GM21529 (cell line): Measurements from ENCODE around the gene TMEM74B.

Experiments used
- ATAC-seq: cut with Tn5 transposase; IDR thresholded peaks from one replicate; pipeline ENCODE4 v1.9.1; 2021; ENCODE audit not compliant: unreplicated experiment

Gene TMEM74B

DNA sequence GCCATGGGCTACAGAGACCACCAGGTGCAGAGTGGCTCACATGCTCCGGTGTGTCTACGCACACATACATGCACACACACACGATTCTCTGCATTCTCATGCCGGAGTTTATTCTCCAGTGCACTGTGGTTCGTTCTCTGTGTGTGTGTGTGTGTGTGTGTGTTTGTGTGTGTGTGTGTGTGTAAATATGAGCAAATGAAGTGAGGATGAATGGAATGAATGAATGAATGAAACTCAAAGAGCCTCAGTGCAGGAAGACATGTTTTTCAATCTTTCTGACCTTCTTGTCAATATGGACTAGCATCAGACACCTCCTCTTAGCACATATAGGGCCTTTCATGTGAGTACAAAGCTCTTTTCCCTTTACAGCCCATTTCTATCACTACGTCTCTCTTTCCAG is 1.6 kb downstream of the TMEM74B start:
- no peak for ATAC-seq

DNA sequence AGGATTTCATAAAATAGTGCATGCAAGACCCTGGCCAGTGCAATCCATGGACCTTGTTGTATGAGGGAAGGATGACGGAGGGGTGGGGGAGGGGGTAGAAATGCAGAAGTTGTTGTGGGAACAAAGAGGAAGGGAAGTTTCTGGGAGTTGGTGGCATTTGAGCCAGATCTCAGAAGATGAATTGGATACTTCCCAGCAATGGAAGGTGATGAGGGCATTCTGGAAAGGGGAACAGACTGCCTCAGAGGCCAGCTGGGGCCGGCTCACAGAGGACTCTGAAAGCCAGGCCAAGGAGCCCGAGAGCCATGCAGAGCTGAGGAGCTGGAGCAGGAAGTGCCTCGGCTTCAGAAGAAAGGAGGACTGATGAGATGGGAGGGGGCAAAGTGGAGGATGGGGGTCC is 2.7 kb downstream of the TMEM74B start:
- ATAC-seq: no peak

DNA sequence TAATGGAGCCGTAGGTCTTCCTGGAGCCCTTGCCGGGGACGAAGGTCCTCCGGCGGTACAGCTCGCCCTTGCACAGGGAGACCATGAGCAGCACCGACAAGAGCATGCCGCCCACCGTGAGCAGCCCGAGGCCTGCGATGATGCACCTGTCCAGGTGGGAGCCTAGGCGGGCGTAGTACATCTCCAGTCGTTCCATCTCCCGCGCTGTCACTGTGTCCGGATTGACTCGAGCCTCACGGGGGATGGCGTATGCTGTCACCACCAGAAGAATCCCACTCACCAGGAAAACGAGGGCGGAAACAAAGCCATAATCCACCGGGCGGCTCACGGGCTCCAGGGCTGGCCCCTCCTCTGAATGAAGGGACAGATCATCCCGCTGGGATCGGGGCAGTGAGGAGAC is 3.8 kb downstream of the TMEM74B start:
- no peak for ATAC-seq

DNA sequence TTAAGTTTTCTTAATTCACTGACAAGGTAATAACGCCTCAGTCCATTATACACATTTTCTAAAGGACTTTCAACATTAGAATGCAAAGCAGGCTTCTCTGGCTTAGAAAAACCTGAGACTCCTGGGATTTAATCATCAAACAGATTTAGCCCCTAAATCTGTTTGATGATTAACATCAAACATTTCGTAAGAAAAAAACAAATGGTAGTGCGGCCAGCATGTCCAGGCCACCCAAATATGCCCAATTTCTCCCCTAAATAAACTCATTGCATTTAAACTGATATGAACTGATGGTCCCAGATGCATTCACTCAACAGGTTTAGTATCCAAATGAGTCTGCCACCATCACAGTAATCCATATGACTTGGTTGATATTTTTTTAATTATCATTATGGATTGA is 6.2 kb downstream of the TMEM74B start:
- no peak for ATAC-seq

DNA sequence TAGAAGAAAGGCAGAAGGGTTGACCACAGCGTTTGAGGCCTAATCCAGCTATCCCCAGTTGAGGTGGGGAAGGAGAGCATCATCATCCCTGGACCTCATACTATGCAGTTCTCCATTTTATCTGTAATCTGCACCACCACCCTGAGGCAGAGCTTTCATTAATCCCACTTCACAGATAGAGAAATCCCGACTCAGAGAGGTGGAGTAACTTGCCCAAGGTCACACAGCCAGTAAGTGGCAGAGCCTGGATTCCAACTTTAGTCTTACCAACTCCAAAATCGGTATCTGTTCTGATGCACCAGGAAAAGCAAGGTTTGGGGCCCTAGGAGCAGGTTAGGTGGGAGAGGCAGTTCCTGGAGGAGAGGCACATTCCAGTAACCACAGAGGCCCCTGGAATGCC is 6.7 kb downstream of the TMEM74B start:
- no peak for ATAC-seq

DNA sequence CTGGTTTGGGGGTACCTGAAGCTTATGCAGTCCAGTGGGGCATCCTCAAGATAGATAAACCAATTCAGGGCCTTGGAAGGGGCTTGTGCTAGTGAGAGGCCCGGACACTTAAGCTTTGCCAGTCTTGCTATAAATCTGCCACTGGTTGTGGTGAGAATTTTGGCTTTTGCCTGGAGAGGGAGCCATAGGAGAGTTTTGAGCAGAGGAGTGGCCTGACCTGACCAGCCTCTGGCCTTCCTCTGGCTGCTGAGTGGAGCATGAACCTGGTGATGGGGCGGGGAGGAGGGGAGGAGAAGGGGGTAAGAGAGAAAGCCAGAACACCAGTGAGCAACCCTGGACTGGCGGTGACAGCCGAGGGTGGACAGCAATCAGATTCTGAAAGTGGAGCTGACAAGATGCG is 7.1 kb downstream of the TMEM74B start:
- no peak for ATAC-seq

DNA sequence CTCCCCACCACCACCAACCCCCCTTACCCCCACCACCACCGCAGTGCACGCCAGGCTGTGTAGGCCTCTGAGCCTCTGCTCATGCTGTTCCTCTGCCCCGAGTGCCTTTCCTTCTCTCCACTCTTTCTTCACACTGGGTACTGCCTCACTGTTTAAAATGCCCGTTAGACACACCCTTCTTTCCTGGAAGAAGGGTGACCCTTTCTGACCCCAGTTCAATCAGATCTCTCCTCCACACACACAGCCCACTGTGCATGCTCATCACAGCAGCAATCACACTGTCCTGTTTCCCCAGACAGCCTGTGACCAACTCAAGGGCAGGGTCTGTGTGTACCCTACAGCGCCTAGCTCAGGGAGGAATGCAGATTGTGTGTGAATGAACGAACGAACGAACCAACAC is 10.0 kb downstream of the TMEM74B start:
- ATAC-seq: no peak

DNA sequence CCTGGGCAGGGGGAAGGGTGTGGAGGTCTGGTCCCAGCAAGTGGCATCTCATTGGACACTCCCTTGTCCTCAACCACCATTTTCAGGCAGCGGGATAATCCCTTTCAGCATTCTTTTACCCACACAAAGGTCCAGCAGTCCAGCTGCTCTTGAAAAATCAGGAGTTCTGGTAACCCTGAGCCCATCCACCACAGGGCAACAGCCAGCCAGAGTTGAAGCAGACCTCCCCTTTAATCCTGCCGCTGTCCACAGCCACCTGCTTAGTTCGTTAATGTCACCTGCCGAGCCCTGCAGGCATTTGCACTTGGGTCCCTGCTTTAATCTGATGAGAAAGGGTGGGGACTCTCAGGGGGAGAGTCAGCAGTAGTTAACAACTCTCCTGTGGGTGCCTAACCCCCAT is 11.1 kb downstream of the TMEM74B start:
- no peak for ATAC-seq

DNA sequence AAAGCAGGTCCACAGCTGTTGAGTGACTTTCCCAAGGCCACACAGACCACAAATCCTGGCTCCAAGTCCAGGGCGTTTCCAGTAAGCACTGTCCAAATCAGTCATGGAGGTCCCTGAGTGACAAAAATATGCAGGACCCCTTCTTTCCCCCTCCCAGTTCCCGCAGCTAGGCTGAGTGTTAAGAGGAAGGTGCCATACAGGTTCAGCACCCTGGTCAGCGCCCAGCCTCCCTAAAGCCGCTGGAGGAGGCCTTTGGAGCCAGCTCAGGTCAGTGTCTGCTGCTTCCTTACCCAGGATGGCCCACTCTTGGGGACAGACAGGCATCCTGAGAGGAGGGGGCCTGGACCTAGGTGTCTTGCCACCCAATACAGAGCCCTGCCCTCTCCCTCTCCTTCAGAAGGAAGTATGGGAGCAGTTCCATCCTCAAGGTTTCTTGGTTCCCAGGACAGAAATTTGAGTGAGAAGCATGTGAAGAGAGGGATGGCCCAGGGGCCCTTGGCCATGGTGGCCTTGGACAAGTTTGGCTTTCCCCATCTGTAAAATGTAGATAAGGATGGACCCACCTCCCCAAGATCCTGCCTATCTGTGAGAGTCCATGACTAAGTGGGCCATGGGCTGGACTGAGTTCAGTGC is 13.2 kb downstream of the TMEM74B start:
- ATAC-seq: no peak

DNA sequence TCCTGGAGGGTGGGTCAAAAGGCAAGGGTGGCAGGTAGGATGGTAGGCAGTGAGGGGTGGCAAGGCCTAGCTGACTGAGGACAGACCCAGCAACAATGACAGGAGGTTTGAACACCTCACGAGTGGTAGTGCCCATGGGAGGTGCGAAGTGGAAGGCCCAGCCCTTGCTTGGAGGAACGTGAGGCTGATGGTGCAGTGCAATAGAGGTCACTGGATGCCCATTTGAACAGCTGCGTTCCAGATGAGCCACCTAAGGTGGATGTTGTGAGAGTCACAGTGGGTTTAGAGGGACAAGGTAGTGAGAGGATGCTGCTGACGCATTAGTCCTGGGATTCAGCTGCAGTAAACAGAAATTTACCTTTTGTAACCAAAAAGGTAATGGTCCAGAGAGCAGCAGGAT is 15.6 kb downstream of the TMEM74B start:
- ATAC-seq: no peak

DNA sequence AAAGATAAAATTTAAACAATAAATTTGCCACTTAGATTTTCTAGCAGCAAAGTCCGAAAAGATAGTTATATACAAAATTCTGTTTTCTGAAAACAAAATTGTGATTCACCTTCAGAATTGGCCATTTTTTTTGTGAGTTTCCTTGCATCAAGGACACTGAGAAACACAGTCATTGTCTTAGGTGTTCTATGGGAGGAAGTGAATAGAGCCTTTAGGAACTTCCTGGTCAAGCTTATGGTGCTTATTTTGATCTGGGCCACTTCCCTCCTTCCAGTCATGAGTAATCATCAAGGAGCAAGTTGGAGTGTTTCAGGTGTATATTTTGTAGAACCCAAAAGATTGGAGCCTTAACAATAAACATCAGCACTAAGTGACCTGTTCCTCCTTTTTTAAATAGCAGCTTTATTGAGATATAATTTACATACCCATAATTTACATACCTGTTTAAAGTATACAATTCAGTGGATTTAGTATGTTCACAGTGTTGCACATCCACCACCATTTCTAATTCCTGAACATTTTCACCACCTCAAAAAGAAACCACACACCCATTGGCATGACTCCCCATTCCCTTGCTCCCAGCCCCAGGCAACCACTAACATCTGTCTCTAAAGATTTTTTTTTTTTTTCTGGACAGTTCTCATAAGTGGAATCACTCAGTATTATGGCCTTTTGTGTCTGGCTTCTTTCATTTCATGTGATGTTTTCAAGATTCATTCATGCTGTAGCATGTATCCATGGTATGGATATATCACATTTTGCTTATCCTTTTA is 17.6 kb downstream of the TMEM74B start:
- ATAC-seq: no peak

DNA sequence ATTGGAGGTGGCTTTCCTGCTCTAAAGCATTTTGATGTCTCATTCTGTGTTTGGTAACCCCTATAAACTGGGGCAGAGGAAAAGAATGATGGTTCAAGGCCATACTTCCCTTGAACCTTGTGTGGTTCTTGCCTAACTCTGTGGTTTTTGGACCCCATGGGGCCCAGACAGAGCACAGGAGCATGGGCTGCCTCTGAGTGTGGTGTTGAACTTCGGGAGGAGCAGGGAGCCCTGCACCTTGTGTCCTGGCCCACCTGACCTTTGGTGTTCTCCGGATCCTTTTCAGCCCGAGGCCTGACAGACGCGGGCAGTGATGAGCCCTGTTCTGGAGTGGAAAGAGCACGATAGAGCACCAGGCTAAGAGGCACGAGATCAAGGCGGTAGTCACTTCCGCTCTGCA is 18.8 kb downstream of the TMEM74B start:
- no peak for ATAC-seq

DNA sequence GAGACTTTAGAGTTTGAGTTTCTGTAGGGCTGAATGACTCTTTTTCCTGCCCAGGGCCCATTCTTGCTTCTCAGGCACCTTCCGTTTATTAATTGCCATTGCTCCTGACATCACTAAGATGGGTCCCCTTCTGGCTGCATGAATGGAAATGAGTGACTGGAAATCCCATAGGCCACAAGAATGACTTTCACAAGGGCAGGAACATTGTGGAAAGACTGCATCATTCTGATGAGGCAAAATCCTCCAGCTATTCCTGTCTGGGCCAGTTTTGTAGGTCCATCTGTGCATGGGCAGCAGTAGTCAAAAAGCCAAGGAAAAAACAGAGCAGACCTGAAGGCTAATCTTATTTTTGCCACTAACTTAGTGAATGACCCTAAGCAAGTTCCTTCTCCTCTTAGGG is 19.3 kb downstream of the TMEM74B start:
- no peak for ATAC-seq

DNA sequence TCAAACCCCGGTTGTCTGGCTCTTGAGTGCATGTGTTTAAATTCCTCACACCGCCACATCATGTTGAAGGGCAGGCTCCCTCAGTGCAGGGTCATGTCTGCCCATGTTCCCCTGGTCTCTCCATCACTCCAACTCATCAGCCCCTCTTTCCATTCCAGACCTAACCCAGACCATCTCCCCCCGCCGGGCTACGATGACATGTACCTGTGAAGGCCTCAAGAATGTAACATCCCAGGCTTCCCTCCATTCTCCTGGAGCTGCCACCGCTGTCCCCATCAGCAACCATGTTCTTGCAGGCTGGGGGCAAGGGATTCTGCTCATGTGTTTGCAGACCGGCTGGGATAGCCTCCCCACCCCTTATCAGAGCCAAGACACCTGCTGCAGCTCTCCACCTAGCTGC is 19.9 kb downstream of the TMEM74B start:
- ATAC-seq: no peak

DNA sequence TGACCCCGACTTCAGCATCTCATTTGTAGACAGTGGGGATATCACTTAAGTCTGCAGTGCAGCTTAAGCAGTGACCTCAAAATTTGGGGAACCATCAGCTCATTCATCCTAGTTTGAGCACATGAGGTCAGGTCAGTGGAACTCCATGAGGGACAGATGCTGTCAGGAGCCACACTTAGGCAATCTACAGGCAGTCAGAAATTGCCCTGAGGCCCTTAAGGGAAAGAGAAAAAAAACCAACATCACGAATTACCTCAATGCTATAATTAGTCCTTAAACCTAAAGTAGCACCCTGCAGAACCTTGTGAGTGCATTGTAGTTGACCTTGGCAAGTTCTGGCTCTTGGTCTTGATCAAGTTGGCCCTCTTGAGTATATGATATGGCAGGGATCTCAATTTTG is 21.1 kb downstream of the TMEM74B start:
- ATAC-seq: no peak

DNA sequence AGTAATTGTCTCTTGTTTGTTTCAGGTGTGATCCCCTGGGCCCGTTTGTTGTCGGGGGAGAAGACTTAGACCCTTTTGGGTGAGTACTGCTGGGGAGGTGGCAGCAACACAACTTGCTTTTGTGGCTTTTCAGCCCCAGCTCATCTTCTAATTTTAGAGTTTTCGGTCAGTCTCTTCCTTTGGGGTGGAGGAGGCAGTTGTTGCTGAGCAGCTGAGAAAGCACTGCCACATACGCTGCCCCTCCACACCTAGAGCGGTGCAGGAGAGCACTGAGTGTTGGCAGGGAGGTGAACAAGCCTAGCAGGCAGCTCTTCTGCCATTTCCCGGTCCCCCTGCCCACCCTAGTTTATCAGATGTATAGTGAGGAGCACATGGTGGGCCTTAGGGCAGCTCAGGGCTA is 21.7 kb downstream of the TMEM74B start:
- peak; percentile 58 for ATAC-seq

DNA sequence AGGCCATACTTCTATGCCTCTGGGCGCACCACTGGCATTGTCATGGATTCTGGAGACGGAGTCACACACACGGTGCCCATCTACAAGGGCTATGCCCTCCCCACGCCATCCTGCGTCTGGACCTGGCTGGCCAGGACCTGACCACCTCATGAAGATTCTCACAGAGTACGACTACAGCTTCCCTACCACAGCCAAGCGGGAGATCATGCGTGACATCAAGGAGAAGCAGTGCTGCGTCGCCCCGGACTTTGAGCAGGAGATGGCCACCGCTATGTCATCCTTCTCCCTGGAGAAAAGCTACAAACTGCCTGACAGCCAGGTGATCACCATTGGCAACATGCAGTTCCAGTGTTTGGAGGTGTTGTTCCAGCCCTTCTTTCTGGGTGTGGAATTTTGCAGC is 23.8 kb downstream of the TMEM74B start:
- ATAC-seq: no peak

DNA sequence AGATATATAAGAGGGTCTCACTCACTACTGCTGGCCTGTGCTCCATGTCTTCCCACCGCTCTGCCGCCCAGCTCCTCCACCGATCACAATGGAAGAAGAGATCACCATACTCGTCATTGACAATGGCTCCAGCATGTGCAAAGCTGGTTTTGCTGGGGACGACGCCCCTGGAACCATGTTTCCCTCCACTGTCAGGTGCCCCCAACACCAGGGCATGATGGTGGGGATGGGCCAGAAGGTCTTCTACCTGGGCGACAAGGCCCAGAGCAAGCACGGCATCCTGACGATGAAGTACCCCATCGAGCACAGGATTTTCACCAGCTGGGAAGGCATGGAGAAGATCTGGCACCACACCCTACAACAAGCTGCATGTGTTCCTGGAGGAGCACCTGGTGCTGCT is 24.3 kb downstream of the TMEM74B start:
- no peak for ATAC-seq

DNA sequence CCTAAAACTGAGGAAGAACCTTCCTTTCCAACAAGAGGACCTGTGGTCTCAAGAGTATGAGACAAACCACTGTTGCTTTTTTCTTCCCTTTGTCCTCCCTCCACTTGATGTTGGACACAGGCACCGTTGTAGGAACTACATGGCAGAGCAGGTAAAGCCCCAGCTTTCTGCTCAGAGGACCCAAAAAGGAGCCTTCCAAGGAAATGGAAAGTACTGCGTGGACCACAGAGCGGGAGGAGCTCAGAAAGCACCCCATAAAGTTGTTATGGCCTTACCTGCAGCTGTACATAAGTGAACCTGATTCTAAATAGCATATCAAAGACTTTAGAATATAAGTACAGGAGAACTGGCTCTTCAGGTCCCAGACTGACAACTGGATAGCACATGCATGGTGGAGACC is 29.4 kb downstream of the TMEM74B start:
- no peak for ATAC-seq

DNA sequence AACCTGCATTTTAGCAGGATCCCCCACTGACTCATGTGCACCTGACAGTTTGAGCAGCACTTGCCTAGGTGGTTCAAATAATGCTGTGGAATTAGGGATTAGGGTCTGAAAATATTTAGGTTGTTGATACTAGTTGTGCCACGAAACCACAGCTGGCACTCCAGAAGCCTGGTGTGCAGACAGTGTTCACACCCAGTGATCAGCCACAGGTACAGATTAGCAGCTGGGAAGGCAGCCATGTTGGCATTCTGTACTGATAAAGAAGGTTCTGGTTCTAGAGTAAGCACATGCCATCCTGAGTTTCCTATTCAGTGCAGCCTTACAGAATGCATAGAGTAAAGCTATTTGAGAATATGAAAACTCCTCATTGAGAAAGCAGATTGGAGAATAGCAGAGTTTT is 30.1 kb downstream of the TMEM74B start:
- no peak for ATAC-seq

DNA sequence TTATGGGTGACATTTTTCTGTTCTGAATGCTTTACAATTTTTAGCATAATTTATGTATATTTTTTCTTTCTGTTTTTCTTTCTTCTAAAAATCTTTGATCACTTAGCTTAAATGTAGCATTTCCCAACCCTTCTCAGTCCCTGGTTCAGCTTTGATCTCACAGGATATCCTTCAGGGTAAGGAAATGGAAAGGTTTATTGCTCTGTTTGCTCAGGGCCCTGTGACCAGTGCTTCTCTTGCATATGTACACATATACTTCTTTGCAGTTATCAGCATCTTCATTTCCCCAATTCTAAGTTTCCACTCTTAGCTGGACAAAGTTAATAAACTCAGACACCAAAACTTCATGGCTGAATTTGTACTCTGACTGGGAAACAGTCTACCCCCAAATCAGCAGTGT is 30.6 kb downstream of the TMEM74B start:
- no peak for ATAC-seq

DNA sequence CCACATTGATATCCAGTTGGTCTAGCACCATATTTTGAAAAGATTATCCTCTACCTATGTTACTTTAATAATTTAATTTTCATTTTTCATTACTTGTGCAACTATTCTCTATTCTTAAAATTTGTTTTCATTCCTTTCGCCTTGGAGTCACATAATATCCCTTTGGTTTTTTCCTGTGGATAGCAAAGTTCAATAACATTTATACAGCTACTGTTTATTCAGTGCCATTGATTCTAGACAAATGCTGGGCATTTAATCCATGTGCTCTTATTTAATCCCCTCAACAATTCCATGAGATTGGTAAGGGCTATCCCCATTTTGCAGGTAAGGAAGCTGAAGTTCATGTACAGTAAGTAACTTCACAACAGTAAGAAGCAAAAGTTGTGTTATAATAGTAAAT is 33.8 kb downstream of the TMEM74B start:
- no peak for ATAC-seq

DNA sequence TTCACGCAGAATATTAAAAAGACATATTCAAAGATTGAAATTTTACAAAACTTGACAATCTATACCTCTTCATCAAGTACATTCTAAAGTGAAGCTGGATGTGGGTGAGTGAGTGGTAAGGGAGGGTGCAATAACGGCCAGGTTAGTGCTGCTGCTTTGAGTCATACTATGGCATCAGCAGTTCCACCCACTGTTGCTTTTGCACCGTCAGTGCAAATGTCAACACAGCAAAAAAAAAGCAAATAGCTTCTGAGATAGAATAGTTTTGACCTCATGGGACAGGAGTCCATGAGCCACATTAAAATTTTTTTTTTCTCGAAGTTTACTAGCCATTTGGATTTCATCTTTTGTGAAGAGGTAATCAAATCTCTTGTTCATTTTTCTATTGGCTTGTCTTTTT is 34.6 kb downstream of the TMEM74B start:
- no peak for ATAC-seq
